GM23338 (cell line): ENCODE measurements around the gene IQGAP2. TPM values are rescaled to one million over a fixed set of nuclear protein-coding genes. Genes with fewer than 3 reads are reported as not detected.

ENCODE experiments used
- ATAC-seq: fragments of 200-7000 bp; cut with Tn5 transposase; 3 replicates; pipeline ENCODE4 v1.9.1; 2020
- DNase-seq: peaks from one replicate; pipeline ENCODE4 v3.0.0-alpha.2; 2015; ENCODE audit warnings: low spot score
- H2AFZ ChIP-seq: fragments of 200-600 bp; sonication (generic); 2 replicates; pipeline ENCODE4 v1.8.0; 2016; ENCODE audit warnings: antibody characterized with exemption, mild to moderate bottlenecking, moderate library complexity
- H3F3A ChIP-seq: fragments of 200-600 bp; sonication (generic); replicated peaks from 2 replicates; pipeline ENCODE4 v1.8.0; 2017; ENCODE audit warnings: antibody characterized with exemption, mixed run types, low read depth
- H3K27ac ChIP-seq: fragments of 200-600 bp; sonication (generic); 2 replicates; pipeline ENCODE4 v1.6.1; 2016; ENCODE audit warnings: low read depth
- H3K27me3 ChIP-seq: fragments of 200-600 bp; sonication (generic); 2 replicates; pipeline ENCODE4 v1.8.0; 2016; ENCODE audit warnings: mild to moderate bottlenecking, mixed run types, moderate library complexity; ENCODE audit not compliant: insufficient read depth
- H3K36me3 ChIP-seq: fragments of 200-600 bp; sonication (generic); 2 replicates; pipeline ENCODE4 v1.8.0; 2016; ENCODE audit warnings: mild to moderate bottlenecking; ENCODE audit not compliant: insufficient read depth
- H3K4me1 ChIP-seq: fragments of 200-600 bp; sonication (generic); 2 replicates; pipeline ENCODE4 v1.8.0; 2016; ENCODE audit warnings: mild to moderate bottlenecking, moderate library complexity; ENCODE audit not compliant: insufficient read depth
- H3K4me2 ChIP-seq: fragments of 200-600 bp; sonication (generic); 2 replicates; pipeline ENCODE4 v1.7.1; 2017; ENCODE audit warnings: mixed run types
- H3K4me3 ChIP-seq: fragments of 200-600 bp; sonication (generic); 2 replicates; pipeline ENCODE4 v1.6.1; 2016; ENCODE audit warnings: mixed run types
- H3K79me2 ChIP-seq: fragments of 200-600 bp; sonication (generic); replicated peaks from 2 replicates; pipeline ENCODE4 v1.8.0; 2017; ENCODE audit warnings: mild to moderate bottlenecking; ENCODE audit not compliant: insufficient read depth
- H3K9me2 ChIP-seq: fragments of 200-600 bp; sonication (generic); 2 replicates; pipeline ENCODE4 v1.8.0; 2017; ENCODE audit not compliant: insufficient read depth
- H4K20me1 ChIP-seq: fragments of 200-600 bp; sonication (generic); replicated peaks from 2 replicates; pipeline ENCODE4 v1.8.0; 2017; ENCODE audit warnings: mild to moderate bottlenecking; ENCODE audit not compliant: insufficient read depth
- H3K27ac Mint-ChIP-seq: 2 replicates; pipeline ENCODE4 v1.8.0; 2020; ENCODE audit warnings: inconsistent platforms, mild to moderate bottlenecking, moderate library complexity, mixed read lengths
- H3K27me3 Mint-ChIP-seq: 3 replicates; pipeline ENCODE4 v1.8.0; 2022; ENCODE audit warnings: low read depth, mild to moderate bottlenecking, moderate library complexity, mixed read lengths, inconsistent platforms; ENCODE audit not compliant: insufficient read depth, poor library complexity
- H3K36me3 Mint-ChIP-seq: 3 replicates; pipeline ENCODE4 v1.8.0; 2021; ENCODE audit warnings: low read depth, mild to moderate bottlenecking, inconsistent platforms, moderate library complexity, mixed read lengths
- H3K4me1 Mint-ChIP-seq: 3 replicates; pipeline ENCODE4 v1.8.0; 2020; ENCODE audit warnings: mild to moderate bottlenecking, inconsistent platforms, mixed read lengths
- H3K4me3 Mint-ChIP-seq: 3 replicates; pipeline ENCODE4 v1.8.0; 2021; ENCODE audit warnings: moderate library complexity, mild to moderate bottlenecking, inconsistent platforms, mixed read lengths
- H3K9me3 Mint-ChIP-seq: 3 replicates; pipeline ENCODE4 v1.8.0; 2020; ENCODE audit warnings: moderate library complexity, mild to moderate bottlenecking, inconsistent platforms, mixed read lengths
- CREB1 ChIP-seq: fragments of 250-450 bp; sonication (Bioruptor Pico); IDR thresholded peaks from 2 replicates; pipeline ENCODE4 v1.5.0; 2020; ENCODE audit warnings: low read depth, mild to moderate bottlenecking, moderate library complexity
- CTCF ChIP-seq, 2 experiments: fragments of 200-600 bp in 1 of 2; sonication (generic) in 1 of 2; conservative IDR thresholded peaks; 2 replicates each; pipeline versions ENCODE4 v1.5.1 to v1.6.1; 2016 to 2017; ENCODE audit warnings: antibody characterized with exemption in 2 of 2, low read depth in 2 of 2, mild to moderate bottlenecking in 2 of 2, moderate library complexity in 1 of 2
- ETS1 ChIP-seq: IDR thresholded peaks from 2 replicates; pipeline ENCODE4 v1.6.1; 2016; ENCODE audit warnings: antibody characterized with exemption
- EZH2 ChIP-seq: fragments of 200-600 bp; sonication (generic); IDR thresholded peaks from one replicate; pipeline ENCODE4 v1.8.0; 2017; ENCODE audit warnings: antibody characterized with exemption, mild to moderate bottlenecking, low read depth; ENCODE audit not compliant: unreplicated experiment
- EZH2phosphoT487 ChIP-seq: fragments of 200-600 bp; sonication (generic); IDR thresholded peaks from one replicate; pipeline ENCODE4 v1.8.1; 2018; ENCODE audit warnings: antibody characterized with exemption; ENCODE audit not compliant: unreplicated experiment
- JUNB ChIP-seq: IDR thresholded peaks from one replicate; pipeline ENCODE4 v1.6.1; 2016; ENCODE audit warnings: antibody characterized with exemption; ENCODE audit not compliant: unreplicated experiment
- NANOG ChIP-seq: IDR thresholded peaks from 2 replicates; pipeline ENCODE4 v1.6.1; 2016; ENCODE audit warnings: antibody characterized with exemption, borderline replicate concordance
- POLR2AphosphoS5 ChIP-seq: IDR thresholded peaks from 2 replicates; pipeline ENCODE4 v1.6.1; 2016; ENCODE audit warnings: antibody characterized with exemption, low read depth
- REST ChIP-seq: IDR thresholded peaks from one replicate; pipeline ENCODE4 v1.6.1; 2018; ENCODE audit warnings: antibody characterized with exemption; ENCODE audit not compliant: unreplicated experiment
- STAT1 ChIP-seq: IDR thresholded peaks from one replicate; pipeline ENCODE4 v1.6.1; 2016; ENCODE audit warnings: antibody characterized with exemption; ENCODE audit not compliant: unreplicated experiment
- ZNF114 ChIP-seq: fragments of 250-450 bp; sonication (Bioruptor Pico); IDR thresholded peaks from 2 replicates; pipeline ENCODE4 v1.5.0; 2020; ENCODE audit warnings: mild to moderate bottlenecking, moderate library complexity
- ZNF331 ChIP-seq: fragments of 250-450 bp; sonication (Bioruptor Pico); IDR thresholded peaks from 2 replicates; pipeline ENCODE4 v1.5.0; 2020; ENCODE audit warnings: low read depth, mild to moderate bottlenecking, moderate library complexity
- ZNF462 ChIP-seq: fragments of 250-450 bp; sonication (Bioruptor Pico); IDR thresholded peaks from 2 replicates; pipeline ENCODE4 v1.5.0; 2020; ENCODE audit warnings: mild to moderate bottlenecking, moderate library complexity
- polyA plus RNA-seq: library from polyadenylated mRNA; unstranded; fragments of >200 nt; fragmentation: Nextera tagmentation; extraction: Ambion mirVana; gene quantifications from 2 replicates; pipeline ENCODE4 v1.2.1, GENCODE V29; 2016
- total RNA-seq: library from RNA; depleted of rRNA; stranded (reverse); fragments of >200 nt; shearing (Covaris generic); gene quantifications from 2 replicates; pipeline ENCODE4 v1.2.3, GENCODE V29; 2014

IQGAP2 gene
- total and polyA plus RNA-seq, 2 experiments from 2014 or later: 60.0 to 86.5 TPM

GRCh38 chr5:76492819-76493189 is 89.7 kb downstream of the IQGAP2 start:
- TF ChIP-seq JUNB (no peak), ZNF114 (CRISPR knock-in tag) (no peak), CTCF (conservative IDR thresholded peaks at IDR 0.05; ENCODE audit: low read depth in 2 of 2) (no peak), ETS1 (no peak), EZH2 (no peak), ZNF462 (no peak), CREB1 (no peak), POLR2AphosphoS5 (no peak), REST (no peak), NANOG (no peak), EZH2phosphoT487 (no peak), ZNF331 (CRISPR knock-in tag) (no peak), STAT1 (no peak)
- H3K27me3 ChIP-seq: no peaks in the 10 kb centered on the region
- no peaks in the 10 kb centered on the region; the same call in 2 of the 3 replicates for H3K9me3 Mint-ChIP-seq
- H3K4me1 ChIP-seq: peaks cover 80% of the 10 kb centered on the region
- H3K36me3 ChIP-seq: no peaks in the 10 kb centered on the region
- H2AFZ ChIP-seq: no peak overlapping the region
- no peak overlapping the region for H3K27ac ChIP-seq
- DNase-seq (no peak), ATAC-seq (no peak)
- H3K36me3 Mint-ChIP-seq: no peaks in the 10 kb centered on the region
- H3K4me1 Mint-ChIP-seq: peaks cover 79% of the 10 kb centered on the region
- H3K27me3 Mint-ChIP-seq: peaks cover 1% of the 10 kb centered on the region
- H3K79me2 ChIP-seq: peaks cover 16% of the 10 kb centered on the region; the same call in 1 of the 2 replicates
- no peak overlapping the region for H3K4me3 Mint-ChIP-seq
- no peaks in the 10 kb centered on the region for H3K9me2 ChIP-seq
- H3F3A ChIP-seq: peaks cover 7% of the 10 kb centered on the region
- no peak overlapping the region; the same call in 1 of the 2 replicates for H3K27ac Mint-ChIP-seq
- H3K4me2 ChIP-seq: peak overlapping the region; percentile 15; the same call in 1 of the 2 replicates
- no peak overlapping the region for H3K4me3 ChIP-seq
- no peaks in the 10 kb centered on the region for H4K20me1 ChIP-seq
